GM19438 (cell line): ENCODE data around the gene EIF3A.
"Not testable (repeated sequence)": the region's sequence is repeated elsewhere in the genome, so short reads cannot be mapped to it uniquely, and the experiment has no call there.

Experiments
- ATAC-seq: cut with Tn5 transposase; IDR thresholded peaks from one replicate; pipeline ENCODE4 v1.9.1; 2021; ENCODE audit warnings: low read depth; ENCODE audit not compliant: unreplicated experiment

Gene EIF3A

DNA sequence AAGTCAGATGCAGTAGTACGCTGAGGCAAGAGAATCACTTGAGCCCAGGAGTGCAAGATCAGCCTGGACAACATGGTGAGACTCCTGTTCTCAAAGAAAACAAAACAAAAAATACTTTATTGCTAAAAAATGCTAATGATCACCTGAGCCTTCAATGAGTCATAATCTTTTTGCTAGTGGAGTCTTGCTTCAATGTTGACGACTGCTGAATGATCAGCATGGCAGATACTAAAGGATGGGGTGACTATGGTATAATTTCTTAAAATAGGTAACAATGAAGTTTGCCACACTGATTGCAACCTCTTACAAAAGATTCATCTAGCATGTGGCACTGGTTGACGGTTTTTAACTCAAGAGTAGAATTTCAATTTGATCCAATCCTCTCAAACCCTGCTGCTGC is 28.8 kb downstream of the EIF3A start:
- ATAC-seq, result no peak

- ATAC-seq, result no peak
Measured at GRCh38 chr10:119049777-119050176, 30.8 kb downstream of the EIF3A start.

GRCh38 chr10:119049361-119049760 is 31.3 kb downstream of the EIF3A start:
- ATAC-seq, result no peak

DNA sequence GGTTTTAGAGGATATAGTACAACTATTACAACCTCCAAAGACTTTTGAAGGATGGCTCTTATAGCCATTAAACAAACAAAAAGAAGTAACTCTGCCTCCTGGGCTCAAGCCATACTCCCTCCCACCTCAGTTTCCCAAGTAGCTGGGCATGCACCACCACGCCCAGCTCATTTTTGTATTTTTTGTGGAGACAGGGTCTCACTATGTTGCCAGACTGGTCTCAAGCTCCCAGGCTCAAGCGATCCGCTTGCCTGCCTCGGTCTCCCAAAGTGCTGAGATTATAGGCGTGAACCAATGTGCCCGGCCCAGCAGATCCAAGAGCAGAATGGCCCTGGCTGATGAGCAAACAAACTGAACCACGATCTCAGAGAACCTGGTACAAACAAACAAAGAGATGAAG is 35.1 kb downstream of the EIF3A start:
- no peak for ATAC-seq

DNA sequence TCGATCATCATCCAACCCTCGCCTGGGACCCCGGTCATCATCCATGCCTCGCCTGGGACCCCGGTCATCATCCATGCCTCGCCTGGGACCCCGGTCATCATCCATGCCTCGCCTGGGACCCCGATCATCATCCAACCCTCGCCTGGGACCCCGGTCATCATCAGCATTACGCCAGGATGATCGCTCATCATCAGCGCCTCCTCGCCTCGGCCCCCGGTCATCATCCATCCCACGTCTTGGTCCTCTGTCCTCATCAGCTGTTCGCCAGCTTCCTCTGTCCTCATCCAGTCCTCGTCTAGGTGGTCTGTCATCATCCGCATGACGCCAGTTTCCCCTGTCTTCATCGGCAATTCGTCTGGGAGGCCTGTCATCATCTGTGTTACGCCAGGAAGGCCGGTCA is 38.4 kb downstream of the EIF3A start:
- no peak for ATAC-seq

DNA sequence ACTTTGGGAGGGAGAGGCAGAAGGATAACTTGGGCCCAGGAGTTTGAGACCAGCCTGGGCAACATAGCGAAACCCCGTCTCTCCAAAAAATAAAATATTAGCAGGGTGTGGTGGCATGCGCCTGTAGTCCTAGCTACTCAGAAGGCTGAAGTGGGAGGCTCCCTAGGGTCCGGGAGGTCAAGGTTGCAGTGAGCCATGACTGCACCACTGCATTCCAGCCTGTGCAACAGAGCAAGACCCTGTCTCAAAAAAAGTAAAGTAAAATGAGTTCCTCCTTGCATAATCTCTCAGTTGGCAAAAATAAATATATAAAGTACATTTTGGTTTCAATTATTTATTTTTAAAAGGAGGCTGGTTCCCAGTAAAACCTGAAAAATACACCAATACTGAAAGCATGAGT is 39.3 kb downstream of the EIF3A start:
- ATAC-seq, result no peak

DNA sequence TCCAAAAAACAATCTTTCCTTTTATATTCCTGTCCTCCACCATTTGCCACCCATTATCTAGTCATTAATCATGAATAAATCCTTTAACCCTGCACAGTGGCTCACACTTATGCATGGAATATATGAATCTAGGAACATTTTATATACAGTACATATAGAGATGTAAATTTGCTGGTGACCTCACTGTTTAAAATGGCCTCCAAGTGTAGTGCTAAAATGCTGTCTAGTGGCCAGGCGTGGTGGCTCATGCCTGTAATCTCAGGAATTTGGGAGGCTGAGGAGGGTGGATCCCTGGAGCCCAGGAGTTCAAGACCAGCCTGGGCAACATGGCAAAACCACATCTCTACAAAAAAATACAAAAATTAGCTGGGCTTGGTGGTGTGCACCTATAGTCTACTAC is 41.5 kb downstream of the EIF3A start:
- no peak for ATAC-seq

DNA sequence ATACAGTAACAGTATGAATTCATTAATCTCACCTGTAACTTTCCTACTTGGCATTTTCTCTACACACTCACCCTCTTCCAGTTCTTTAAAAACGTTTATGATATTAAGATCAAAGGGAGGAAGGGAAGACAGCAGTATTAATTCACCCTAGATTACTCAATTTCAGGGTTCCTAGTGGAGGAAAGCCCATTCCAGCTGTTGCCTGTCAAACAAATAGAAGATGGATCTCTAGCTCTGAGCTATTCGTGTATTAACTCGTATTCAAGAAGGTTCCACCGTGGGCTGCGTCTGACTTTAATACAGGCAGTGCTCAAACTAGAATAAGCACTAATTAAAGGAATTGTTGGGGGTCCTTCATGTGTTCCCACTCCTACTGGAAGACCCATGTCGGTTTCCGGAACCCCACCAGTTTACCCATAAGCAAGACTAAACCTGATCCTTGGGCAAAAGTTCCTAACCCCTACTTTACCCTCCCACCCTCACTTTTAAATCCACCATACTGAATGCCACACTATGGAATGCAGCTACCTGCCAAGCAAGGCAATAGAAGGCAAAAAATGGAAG is 49.0 kb downstream of the EIF3A start:
- ATAC-seq, result no peak

DNA sequence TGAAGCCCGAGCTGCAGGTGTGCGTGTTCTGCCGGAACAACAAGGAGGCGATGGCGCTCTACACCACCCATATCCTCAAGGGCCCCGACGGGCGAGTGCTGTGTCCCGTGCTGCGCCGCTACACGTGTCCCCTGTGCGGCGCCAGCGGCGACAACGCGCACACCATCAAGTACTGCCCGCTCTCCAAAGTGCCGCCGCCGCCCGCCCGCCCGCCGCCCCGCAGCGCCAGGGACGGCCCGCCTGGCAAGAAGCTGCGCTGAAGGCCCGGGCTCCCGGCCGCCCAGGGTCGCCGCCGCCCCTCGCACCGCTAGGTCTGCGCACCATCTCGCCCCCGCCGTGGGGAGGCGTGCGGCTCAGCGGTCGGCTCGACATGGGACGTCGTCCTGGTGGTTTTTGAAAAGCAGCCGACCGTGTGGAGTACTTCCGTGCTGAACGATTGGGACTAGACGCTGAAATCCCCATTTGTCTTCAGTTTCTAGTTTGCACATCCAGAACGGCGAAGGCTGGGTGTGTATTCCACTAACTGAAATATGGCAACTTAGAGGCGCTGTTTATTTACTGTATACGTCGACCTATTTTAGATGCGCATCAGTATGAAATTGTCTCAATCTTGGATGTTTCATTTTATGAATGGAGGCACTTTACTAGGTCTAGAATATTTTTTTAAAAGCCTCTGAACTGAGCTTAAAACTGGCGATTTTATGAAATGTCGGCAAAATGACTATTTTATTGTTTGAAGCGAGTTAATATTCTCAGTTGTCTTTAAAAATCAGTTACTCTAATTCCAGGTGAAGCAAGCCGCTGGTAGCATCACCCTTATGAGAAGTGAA is 50.0 kb downstream of the EIF3A start:
- peak; percentile 60 for ATAC-seq

DNA sequence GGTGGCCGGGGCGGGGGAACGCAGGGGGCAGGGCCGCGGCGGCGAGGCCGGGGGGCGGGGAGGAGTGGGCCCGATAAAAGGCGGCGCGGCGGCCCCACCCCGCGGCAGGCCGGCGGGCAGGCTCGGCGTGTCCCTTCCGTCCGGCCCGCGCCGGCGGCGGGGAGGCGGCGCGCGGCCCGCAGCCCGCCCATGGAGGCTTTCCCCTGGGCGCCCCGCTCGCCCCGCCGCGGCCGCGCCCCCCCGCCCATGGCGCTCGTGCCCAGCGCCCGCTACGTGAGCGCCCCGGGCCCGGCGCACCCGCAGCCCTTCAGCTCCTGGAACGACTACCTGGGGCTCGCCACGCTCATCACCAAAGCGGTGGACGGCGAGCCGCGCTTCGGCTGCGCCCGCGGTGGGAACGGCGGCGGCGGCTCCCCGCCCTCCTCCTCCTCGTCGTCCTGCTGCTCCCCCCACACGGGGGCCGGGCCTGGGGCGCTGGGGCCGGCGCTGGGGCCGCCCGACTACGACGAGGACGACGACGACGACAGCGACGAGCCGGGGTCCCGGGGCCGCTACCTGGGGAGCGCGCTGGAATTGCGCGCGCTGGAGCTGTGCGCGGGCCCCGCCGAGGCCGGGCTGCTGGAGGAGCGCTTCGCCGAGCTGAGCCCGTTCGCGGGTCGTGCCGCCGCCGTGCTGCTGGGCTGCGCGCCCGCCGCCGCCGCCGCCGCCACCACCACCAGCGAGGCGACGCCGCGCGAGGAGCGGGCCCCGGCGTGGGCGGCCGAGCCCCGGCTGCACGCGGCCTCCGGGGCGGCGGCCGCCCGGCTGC is 50.8 kb downstream of the EIF3A start, which contains the start of gene NANOS1:
Gene NANOS1 (plus strand): TSS at position 102 of the 808 bp plus-strand sequence. CDS start 88 bp downstream, at position 190.
- ATAC-seq, result peak; percentile 10

- ATAC-seq, result peak; percentile 57
Measured at GRCh38 chr10:119028900-119029612, 51.6 kb downstream of the EIF3A start.

- ATAC-seq, result not testable (repeated sequence)
Measured at GRCh38 chr10:119028445-119028899, 52.1 kb downstream of the EIF3A start.

- ATAC-seq, result no peak
Measured at GRCh38 chr10:119026301-119027110, 54.1 kb downstream of the EIF3A start.

DNA sequence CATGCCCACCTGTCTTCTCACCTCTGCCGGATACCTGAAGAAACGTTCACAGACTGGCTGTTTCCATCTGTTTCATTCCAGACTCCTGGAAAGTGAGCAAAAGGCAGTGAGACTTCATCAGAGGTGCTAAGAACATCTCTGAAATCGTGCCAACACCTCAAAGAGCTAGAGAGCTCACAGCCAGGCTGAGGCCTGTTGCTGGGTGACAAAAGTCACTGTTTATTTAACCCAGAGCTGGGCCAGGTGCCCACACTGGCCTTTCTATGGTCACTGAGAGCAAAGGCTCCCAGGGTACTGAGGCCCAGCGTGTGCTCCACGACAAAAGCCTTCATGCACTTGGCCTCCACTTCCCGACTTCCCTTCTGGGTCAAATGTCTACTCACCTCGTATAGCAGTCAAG is 54.8 kb downstream of the EIF3A start:
- ATAC-seq, result no peak

- no peak for ATAC-seq
Measured at GRCh38 chr10:119025336-119025735, 55.3 kb downstream of the EIF3A start.

GRCh38 chr10:119024882-119025281 is 55.7 kb downstream of the EIF3A start:
- no peak for ATAC-seq

- ATAC-seq, result no peak
Measured at GRCh38 chr10:119023553-119023868, 57.1 kb downstream of the EIF3A start.

DNA sequence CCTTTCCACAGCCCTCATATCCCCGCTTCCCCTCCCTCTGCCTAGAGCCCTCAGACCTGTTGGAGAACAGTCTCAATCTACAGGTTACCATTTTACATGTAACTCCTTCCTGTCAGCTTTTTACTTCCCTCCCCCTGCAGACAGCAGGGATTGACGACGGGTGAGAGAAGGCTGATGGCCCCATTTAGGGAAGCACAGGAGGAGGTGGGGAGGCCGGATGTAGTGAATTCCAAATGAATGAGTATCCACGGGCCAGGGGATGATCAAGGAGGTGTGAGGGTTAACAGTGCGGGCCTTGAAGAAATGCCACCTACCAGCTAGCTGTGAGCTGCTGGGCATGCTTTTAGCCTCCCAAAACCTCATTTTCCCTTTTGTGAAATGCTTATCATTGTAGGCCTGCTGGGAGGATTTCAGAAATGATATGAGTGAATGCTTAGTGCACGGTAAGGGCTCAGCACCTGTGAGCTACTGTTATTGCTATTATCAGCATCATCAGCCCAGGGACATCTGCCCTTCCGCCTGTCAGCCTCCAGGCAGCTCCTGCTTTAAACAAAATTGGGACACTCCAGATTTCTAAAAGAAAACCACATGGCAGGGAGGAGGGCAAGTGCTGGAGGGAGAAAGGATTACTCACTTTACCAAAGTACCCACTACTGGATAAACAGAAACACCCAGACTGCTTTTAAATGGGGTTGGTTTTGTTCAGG is 57.6 kb downstream of the EIF3A start:
- no peak for ATAC-seq

- no peak for ATAC-seq
Measured at GRCh38 chr10:119020627-119020946, 60.0 kb downstream of the EIF3A start.

GRCh38 chr10:119007211-119007574 is 73.4 kb downstream of the EIF3A start:
- ATAC-seq, result no peak
